ENCODE data around the gene LCLAT1. TPM values are rescaled to one million over a fixed set of nuclear protein-coding genes. Genes with fewer than 3 reads are reported as not detected.

The LCLAT1 gene
- polyA plus RNA-seq, 12 donors, result 6.9 to 11.2 (median 9.2) TPM; not detected in 1

DNA sequence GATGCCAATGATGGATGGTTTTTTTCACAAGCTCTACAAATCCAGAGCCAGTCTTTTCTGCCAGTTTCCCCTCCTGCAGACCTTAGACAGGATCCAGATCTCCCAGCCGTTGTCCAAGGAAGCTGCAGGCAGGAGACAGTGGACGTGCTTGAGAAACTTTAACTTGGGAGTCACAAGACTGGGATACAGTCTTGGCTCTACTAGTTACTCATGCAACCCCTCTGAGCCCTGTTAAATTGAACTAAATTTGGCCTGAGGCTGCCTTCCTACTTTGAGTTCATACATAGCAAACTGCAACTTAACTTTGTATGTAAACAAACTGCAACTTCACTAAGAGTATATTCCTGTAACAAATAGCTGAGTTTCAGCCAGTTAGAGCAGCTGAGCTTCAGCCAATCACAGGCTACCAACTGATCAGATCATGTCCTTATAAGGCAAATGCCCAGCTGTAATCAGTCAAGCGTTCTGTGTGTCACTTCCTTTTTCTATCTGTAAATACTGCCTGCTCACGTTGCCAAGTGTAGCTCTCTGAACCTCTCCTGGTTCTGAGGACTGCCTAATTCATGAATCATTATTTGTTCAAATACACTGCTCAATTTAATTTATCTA, 219.3 kb downstream of the LCLAT1 start:
- DNase-seq, result no peak

DNA sequence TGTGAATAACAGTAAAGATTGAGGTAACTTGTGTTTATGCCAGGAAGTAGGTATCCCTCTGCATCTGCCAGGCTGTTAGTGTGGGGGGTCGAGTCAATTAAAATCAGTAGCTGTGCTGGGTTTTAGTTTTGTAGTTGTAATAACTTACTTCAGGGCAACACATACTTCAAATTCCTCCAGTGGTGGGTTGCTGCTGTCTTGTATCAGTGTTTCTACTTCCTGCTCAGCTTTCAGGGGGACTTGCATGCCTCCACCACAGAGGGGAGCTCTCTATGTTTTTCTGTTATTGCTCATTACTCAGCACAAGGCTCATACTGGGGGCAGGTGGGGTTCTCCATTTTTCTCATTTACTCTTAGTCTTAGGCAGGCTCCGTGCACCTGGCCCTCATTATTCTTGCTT, 223.4 kb downstream of the LCLAT1 start:
- no peak for DNase-seq

DNA sequence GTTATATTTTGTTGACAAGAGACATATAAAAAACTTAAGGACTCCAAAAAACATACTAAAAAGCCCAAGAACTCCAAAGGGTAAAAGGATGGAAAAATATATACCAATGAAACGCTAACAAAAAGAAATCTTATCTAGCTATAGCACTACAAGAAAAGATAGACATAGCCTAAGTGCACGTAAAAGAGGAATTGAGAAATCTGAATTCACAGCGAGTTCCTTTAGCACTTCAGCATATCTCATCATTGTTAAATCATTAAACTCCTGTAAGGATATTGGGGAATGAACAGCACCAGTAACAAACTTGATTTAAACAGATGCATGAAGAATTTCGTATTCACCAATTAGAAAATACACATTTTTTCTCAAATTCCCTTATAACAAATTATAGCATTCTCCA, 226.1 kb downstream of the LCLAT1 start:
- DNase-seq, result no peak

DNA sequence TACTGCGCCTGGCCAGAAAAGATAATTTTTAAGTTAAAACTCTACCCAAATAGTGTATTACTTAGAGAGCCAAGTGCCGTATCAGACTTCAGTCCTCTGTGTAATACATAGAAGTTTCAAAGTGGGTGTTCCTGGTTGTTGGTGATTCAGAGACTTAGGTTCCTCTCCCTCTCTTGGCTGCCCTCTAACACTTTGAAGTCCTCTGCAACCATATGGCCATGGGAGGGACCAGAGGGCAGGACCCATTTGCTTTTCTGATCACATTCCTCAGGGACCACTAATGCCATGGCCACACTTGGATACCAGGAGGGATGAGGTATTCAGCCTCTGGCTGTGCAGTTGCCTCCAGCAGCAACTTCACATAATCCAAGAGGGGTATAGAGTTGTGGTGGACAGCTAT, 228.7 kb downstream of the LCLAT1 start:
- no peak for DNase-seq

DNA sequence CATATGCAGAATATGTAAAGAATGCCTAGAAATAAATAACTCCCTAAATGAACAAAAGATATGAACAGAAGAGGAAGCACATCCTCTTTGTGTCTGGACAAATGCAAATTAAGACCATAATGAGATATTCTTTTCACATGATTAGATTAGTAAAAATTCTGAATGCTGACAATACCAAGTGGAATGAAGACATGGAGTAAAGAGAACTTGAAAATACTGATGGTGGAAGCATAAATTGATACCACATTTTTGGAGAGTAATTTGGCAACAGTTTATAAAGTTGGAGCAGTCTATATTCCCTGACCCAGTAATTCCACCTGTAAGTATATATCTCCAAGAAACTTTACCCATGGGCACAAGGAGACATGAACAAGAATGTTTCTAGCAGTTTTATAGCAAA, 230.2 kb downstream of the LCLAT1 start:
- DNase-seq, result no peak

DNA sequence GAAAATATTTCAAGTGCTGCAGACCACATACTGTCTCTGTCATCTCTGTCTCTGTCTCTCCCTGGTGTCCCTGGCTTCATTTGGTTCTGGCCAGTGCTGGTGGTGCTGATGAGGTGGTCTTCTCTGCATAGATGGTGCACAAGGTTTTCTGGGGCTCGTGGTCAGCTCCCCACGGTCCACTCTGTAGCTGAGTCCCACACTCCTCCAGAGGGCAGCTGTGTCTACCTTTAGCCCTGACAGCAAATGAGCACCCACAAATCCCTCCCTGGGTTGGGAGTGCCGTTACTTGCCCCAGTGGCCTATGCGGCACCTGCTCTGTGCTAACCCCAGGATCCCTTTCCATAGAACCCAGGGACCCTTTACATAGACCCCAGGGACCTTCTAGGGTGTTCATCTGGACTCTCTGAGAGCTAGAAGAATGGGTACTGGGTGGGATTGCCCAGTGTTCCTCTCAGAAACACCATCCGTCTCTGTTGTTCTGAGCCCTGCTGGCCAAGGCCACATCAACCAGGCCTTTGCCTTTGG, 230.9 kb downstream of the LCLAT1 start:
- no peak for DNase-seq

DNA sequence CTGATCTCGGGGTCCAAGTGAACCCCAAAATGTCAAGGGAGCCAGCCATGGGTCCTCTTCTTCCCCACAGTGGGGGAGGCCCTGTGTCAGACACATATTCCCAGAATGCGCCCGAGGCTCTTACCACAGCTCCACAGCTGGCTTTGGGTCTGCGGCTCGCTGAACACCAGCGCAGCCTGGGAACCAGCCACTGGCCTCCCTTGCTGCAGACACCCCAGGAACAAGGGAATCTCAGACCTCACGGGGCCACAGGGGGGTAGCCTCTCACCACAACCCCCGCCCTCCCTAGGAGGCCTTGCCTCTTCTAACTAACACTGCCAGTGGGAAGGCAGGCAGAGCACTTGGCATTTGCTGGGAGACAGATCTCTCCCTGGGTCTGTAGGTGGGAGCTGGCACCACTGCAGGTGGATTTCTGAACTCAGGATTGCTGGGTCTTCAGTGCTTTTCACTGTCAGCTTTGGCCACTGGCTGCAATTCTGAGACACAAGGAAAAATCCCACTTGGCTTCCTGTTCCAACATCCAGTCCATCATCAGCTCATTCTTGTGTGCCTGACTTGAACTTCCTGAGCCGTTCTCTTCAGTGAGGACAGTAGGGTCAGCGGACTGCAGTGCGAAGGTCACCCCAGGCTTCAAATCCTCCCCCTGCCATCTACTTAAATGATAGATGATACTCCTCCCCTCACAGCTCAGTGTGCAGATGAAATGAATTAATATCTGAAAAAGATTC, 231.5 kb downstream of the LCLAT1 start:
- DNase-seq, result no peak

DNA sequence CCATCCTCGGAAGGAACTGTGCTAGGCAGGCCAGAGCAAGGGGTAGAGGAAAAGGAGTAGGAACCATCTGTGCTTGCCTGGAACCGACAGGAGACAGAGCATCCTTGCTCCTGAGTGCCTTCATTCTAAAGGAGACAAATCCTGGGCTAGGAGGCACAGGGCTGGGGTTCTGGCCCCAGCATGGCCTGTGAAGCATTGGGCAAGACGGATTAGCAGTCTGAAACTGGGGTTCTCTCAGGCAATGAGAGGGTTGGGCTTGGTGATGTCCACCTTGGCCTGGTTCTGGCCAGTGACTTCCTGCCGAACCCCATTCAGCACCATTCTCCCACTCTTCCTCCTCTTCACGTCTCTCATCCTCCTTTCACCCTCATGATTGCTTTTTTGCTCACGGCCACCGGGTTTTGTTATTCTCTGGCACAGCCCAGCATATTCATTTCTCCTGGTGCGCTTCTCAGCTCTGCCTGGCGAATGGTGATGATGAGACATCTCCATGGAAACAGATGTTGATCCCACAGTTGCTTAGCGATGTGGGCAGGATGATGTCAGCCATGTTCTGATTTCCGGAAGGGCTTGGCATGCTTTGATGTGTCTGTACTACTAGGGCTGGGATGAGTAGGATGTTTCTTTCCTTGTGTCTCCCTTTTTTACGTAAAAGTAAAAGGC, 232.5 kb downstream of the LCLAT1 start:
- DNase-seq, result no peak

DNA sequence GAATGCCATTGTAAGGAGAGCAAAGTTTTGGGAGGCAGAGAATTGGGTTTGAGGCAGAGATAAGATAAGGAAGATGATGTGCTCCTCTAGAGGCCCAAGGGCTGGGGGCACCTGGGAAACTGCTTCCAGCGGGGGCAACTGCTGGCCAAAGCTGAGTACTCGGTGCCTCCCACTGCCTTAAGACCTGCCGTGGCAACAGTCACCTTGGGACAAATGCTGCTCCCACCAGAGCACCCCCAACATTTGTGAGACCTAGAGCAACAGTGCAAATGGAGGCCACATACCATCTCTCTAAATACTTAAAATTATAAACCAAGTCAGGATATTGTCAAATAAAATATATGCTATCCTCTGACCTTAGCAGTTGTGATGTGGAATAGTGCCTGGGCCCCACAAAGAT, 233.1 kb downstream of the LCLAT1 start:
- DNase-seq, result no peak

DNA sequence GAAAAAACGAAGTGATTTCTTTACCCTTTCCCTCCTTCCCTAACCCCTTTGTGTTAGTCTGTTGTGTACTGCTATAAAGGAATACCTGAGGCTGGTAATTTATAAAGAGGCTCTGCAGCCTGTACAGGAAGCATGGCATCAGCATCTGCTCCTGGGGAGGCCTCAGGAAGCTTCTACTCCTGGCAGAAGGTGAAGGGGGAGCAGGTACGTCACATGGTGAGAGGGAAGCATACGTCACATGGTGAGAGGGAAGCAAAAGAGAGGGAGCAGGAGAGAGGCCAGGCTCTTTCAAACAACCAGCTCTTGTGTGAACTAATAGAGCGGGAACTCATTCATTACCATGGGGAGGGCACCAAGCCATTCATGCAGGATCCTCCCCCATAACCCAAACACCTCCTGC, 234.0 kb downstream of the LCLAT1 start:
- DNase-seq, result no peak

DNA sequence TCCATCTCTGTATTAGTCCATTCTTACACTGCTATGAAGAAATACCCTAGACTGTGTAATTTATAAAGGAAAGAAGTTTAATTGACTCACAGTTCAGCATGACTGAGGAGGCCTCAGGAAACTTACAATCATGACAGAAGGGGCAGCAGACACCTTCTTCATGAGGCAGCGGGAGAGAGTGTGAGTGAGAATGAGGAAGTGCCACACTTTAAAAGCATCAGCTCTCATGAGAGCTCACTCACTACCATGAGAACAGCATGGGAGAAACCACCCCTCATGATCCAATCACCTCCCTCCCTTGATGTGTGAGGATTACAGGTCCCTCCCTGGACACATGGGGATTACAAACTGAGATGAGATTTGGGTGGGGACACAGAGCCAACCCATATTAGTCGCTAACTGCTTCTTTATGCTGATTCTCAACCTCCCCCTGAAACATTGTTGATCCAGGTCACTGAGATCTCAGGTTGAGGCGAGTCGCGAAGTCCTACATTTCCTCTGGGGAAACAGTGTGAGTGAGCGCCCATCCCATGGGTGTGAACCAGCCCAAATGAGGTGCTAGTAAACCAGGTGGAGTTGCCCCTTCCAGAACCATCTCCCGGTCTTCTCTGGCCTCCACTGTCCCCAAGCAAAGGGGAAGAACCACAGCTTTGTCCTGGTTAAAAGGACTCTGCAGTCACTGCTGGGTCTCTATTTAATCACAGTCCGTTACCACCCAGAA, 236.3 kb downstream of the LCLAT1 start:
- no peak for DNase-seq

DNA sequence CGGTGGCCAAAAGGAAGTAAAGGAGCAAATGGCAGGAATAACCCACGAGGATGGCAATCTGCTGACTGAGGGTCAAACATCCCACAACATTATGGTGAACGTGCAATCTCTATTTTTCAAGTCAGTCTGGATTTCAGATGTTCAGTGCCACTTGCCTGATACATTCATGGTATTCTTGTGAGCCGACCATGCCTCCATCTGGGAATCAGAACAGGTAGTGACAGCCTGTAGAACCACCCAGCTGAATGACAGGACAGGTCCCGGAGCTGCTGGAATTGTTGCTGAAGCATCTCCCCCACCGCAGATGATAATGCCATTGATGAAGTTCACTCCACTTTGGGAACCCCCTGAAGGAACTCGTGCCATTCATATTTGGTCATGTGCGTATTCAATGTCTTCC, 237.0 kb downstream of the LCLAT1 start:
- DNase-seq, result no peak

DNA sequence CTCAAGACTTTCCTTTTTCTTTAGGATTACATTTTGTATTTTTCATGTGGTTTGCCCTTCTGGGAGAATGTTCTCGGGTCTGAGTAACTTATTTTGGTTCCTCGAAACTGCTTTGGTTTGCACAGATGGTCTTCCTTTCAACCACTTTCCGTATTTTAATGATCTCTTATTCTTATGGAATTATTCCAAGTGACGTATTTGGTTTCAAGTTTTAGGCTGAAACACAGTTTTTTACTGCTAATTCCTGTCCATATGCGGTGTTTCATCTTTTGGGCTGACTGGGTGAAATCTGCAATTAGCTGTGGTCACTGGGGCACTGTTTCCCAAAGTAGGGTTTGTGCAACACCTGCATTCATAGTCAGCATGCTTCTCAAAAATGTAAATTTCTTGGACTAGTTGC, 237.5 kb downstream of the LCLAT1 start:
- DNase-seq, result no peak

DNA sequence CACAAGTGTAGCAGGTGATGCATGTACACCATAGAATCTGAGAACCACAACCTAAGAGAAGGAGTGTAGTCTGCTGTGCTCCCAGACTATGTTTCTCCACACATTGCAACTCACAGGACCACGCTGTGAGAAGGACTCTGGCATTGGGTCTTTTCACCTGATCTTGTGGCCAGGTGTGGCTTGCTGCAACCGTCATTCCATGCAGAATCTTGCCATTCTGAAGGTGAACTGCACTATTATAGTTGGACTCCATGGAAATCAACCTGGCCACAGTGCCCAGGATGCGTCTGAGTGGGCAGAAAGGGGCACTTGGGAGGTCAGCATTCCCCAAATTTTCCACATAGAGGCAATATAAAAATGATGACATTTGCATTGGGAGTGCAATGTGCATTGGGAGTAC, 237.9 kb downstream of the LCLAT1 start:
- no peak for DNase-seq

DNA sequence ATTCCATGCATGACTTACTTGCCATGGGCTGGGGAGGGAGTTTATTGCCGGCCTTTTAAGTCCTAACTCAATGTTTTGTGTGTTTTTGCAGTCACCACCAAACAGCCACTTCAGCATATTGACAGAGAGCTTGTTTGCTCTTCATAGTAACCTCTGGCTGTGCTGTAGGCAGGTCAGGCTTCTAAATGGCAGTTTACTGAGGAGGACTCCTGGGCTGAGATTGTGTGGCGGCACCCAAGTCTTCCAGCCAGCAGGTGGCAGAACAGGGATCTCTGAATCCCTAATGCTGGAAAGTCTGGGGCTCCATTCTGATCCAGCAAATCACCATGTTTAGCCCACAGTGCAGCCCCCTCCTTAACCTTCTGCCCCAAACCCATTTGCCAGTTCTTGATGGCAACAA, 239.0 kb downstream of the LCLAT1 start:
- DNase-seq, result no peak

DNA sequence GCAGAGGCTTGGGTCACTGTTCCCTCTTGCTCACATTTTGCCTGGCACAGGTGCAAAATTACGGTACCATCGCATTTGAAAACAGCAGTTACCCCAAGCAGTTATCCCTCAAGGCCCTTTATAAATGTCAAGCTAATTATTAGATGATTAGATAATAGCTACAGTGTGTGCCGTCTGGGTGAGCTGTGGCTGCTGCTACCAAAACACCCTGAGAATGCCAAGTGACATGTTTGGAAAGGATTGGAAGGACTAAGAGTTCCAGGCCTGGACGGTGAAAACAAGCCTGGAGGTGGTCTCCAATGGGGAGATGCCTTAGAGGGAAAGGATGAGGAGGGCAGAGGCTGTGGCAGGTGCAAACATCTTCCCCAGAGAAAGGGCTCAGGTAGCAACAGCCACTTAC, 239.6 kb downstream of the LCLAT1 start:
- DNase-seq, result no peak

DNA sequence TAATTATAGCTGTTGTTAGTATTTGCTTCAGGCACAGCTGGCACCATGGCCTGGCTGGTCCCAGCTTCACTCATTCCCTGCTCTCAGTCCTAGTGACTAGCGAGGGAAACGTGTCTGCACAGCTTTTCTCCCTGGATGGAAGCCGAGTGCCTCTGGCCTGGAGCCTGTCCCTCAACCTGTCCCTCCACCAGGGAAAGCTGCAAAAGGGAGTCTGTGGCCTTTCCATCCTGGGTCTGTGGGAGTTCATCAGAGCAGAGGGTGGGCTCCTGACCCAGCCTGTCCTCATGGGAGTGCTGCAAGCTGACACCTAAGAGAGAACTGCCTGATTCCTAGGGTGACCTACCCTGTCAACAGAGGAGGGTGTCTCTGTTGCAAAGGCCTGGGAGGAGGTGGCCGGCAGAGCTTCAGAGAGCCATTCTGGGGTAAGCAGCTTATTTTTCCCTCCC, 241.9 kb downstream of the LCLAT1 start:
- no peak for DNase-seq

DNA sequence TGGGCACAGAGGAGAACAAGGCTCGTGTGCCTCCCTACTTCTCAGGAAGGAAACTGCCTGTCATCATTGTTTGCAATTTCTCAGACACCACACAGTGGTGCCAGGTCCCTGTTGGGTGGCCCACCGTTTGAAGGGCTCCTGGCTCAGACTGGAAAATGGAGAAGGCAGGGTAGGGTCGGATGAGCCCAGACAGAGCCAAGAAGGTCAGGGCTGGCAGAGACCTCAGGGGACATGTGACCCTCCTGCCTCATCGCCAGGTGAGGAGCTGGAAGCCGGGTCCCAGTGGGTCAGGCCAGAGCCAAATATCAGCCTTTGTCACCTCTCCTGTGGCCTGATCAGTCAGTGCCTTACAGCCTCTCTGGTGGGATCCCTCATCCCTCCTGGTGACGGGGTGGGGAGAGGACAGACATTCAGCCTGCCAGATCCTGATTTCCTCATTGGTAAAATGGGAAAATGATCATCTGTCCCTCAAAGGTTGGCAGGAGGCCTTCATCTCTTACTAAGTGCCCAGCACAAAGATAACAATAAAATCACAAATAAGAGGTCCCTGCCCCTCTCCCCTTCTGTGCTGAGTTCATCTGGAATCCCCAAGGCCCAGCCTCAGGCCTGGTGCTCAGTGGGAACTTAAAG, 242.6 kb downstream of the LCLAT1 start:
- DNase-seq, result no peak

DNA sequence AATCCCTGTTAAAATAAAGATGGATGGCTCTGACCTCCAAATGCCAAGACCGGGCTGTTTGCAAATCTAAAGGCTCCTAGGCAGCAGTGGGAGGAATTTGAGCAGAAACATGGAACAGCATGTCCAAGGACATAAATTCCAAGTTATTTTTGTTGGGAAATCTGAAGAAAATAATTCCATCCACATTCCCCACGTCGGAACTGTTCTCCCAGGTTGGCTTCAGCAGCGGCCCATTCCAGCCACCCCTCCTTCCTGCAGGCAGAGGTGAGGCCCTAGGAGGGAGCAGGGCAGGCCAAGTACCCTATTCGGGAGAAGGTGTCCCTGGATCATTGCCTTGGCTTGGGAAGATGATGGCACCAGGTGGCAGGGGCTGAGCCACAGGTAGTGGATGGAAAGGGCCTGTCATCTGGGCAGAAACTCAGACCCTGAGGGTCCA, 243.1 kb downstream of the LCLAT1 start:
- no peak for DNase-seq

DNA sequence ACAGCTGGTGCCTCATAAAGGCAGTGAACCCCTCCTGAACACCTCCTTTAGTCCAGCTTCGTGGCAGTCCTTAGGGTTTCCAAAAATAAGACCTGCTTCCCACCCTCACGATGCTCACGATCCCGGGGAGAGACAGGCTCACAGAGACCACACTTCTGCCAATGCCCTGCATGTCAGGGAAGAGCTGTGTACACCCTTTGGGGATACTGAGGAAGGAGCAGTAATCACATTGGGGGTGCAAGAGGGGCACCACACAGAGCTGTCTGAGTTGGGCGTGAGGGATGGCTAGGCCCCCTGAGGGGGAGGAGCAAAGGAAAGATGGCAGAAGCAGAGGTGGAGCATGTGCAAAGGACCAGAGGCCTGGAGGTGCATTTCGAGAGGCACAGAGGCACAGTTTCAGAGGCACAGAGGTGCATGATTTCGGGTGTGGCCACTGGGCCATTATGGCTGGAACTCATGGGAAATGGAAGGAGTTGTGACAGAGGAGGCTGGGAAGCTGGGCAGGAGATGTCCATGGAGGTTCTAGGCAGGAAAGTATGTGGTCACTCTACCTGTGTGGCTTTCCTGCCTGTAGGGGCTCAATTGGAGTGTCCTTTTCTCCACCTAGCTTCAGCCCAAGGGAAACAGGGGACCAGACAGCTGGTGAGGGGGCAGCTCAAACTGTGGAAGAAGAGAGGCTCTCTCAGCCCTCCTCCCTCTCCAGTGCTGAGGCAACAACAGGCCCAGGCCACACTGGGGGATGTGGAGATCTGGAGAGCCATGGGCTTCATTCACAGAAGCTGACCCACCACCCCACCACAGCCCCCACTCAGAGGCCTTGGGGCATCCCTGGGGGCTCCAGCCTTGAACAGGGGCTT, 244.3 kb downstream of the LCLAT1 start:
- no peak for DNase-seq

All from muscle of arm (tissue), 12 donors.